ENCODE data around the gene ROCK2. TPM values are rescaled to one million over a fixed set of nuclear protein-coding genes. Genes with fewer than 3 reads are reported as not detected.

Gene ROCK2
- total RNA-seq, 1 experiment from 2014 or later, result 64.4 TPM

DNA sequence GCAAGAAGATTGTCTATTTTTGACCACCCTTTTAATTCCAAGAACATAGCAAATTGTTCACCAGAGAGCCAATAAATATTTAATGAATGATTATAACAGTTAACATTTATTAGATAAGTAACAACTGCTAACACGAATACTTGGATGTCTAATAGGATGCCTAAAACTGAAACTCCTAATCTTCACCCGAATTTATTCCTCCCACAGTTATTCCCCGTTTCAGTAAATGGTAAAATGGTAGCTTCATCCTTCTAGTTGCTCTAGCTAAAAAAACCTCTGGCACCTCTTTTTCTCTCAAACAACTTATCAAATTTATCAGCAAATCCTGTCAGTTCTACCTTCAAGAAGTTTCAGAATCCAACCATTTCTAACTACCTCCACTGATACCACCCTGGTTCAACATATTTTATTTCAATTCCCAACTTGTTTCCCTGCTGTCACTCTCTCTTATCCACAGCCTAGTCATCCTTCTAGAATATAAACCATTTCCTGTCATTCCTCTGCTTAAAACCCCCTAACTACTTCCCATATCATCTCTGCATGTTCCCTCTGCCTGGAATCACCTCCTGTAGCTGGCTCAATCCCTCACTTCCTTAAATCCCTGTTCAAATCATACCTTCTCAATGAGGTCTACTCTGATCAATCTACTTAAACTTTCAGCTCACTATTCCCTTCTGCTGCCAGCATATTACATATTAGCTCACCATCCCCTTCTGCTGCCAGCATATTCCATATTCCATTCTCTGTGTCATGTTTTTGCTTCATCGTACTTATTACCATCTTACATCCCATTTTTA is 93.8 kb downstream of the ROCK2 start:
- POLR2A ChIA-PET, result no interaction called here

GRCh38 chr2:11245322-11245721 is 99.1 kb downstream of the ROCK2 start:
- POLR2A ChIA-PET, result no interaction called here
- Mint-ChIP-seq H3K27ac (ENCODE audit: unreplicated experiment) (no peak overlapping the region), H3K9me3 (ENCODE audit: unreplicated experiment) (no peaks in the 10 kb centered on the region), H3K4me3 (ENCODE audit: unreplicated experiment) (no peak overlapping the region), H3K4me1 (ENCODE audit: low read depth, unreplicated experiment) (no peaks in the 10 kb centered on the region), H3K27me3 (ENCODE audit: insufficient read depth, unreplicated experiment) (no peaks in the 10 kb centered on the region), H3K36me3 (ENCODE audit: insufficient read depth, unreplicated experiment) (peaks cover 13% of the 10 kb centered on the region)
- Histone ChIP-seq H3K9me3 (no peaks in the 10 kb centered on the region), H3K27me3 (replicated peaks; ENCODE audit: control insufficient read depth, insufficient read depth, low read length) (no peaks in the 10 kb centered on the region), H3K36me3 (ENCODE audit: control insufficient read depth, insufficient read depth, low read length) (no peaks in the 10 kb centered on the region; the same call in none of the 2 replicates), H3K4me3 (ENCODE audit: low read depth, low read length) (no peak overlapping the region), H3K4me1 (peaks cover 5% of the 10 kb centered on the region; the same call in 1 of the 2 replicates)
- intact Hi-C loops (cut with micrococcal nuclease; ENCODE audit: unreplicated experiment), result loop anchor here (5.0 kb wide), 1 partner anchor 97 kb away; the partner anchor contains the start of gene ROCK2
- DNase-seq, result no peak
- no peak for TF ChIP-seq CTCF (IDR thresholded peaks at IDR 0.05; ENCODE audit: insufficient read depth in 1 of 2, low read depth in 1 of 2, low read length in 1 of 2, severe bottlenecking in 1 of 2, unreplicated experiment in 1 of 2)
- BruUV-seq (replicated peaks), result no TSS peak
- CTCF ChIA-PET, result no interaction called here

More for the DNA sequence above, 93.8 kb downstream of the ROCK2 start:
- no TSS peak for BruUV-seq (replicated peaks)
- H3K4me3 Mint-ChIP-seq (ENCODE audit: unreplicated experiment), result no peak overlapping the region
- no peaks in the 10 kb centered on the region for H3K27me3 ChIP-seq (replicated peaks; ENCODE audit: control insufficient read depth, insufficient read depth, low read length)
- no peak overlapping the region for H3K4me3 ChIP-seq (ENCODE audit: low read depth, low read length)
- no peak overlapping the region for H3K27ac Mint-ChIP-seq (ENCODE audit: unreplicated experiment)
- no peaks in the 10 kb centered on the region for H3K27me3 Mint-ChIP-seq (ENCODE audit: insufficient read depth, unreplicated experiment)
- TF ChIP-seq CTCF (IDR thresholded peaks at IDR 0.05; ENCODE audit: insufficient read depth in 1 of 2, low read depth in 1 of 2, low read length in 1 of 2, severe bottlenecking in 1 of 2, unreplicated experiment in 1 of 2), result no peak
- no peaks in the 10 kb centered on the region for H3K4me1 Mint-ChIP-seq (ENCODE audit: low read depth, unreplicated experiment)
- intact Hi-C loops (cut with micrococcal nuclease; ENCODE audit: unreplicated experiment), result no loop called here
- H3K9me3 Mint-ChIP-seq (ENCODE audit: unreplicated experiment), result no peaks in the 10 kb centered on the region
- no peaks in the 10 kb centered on the region for H3K36me3 ChIP-seq (ENCODE audit: control insufficient read depth, insufficient read depth, low read length)
- no peaks in the 10 kb centered on the region for H3K9me3 ChIP-seq
- peaks cover 8% of the 10 kb centered on the region for H3K4me1 ChIP-seq
- peaks cover 6% of the 10 kb centered on the region for H3K36me3 Mint-ChIP-seq (ENCODE audit: insufficient read depth, unreplicated experiment)
- no peak for DNase-seq
- CTCF ChIA-PET, result no interaction called here

DNA sequence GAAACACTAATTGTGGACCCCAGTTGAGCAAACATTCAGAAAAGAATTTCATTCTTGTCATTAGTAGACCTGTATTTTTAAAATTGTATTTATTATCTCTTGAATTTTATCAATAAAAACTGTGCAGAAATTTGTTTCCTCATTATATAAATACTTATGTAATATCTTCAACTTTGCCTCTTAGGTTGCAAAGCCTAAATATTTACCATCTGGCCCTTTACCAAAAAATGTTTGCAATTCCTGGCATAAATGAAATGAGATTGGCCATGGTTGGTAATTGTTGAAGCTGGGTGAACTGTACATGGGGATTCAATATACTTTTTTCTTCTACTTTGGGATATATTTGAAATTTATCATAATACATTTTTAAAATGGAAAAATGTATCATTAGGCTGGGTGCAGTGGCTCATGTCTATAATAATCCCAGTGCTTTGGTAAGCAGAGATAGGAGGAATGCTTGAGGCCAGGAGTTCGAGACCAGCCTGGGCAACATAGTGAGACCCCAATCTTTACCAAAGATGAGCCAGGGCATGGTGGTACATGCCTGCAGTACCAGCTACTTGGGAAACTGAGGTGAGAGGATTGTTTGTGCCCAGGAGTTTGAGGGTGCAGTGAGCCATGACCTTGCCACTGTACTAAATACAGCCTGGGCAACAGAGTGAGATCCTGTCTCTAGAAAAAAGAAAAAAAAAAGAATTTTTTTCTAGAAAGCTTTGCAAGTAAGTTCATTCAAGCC is 100.2 kb downstream of the ROCK2 start:
- BruUV-seq (replicated peaks), result no TSS peak
- Mint-ChIP-seq H3K27me3 (ENCODE audit: insufficient read depth, unreplicated experiment) (no peaks in the 10 kb centered on the region), H3K4me1 (ENCODE audit: low read depth, unreplicated experiment) (no peaks in the 10 kb centered on the region), H3K27ac (ENCODE audit: unreplicated experiment) (no peak overlapping the region), H3K36me3 (ENCODE audit: insufficient read depth, unreplicated experiment) (peaks cover 13% of the 10 kb centered on the region), H3K9me3 (ENCODE audit: unreplicated experiment) (no peaks in the 10 kb centered on the region), H3K4me3 (ENCODE audit: unreplicated experiment) (no peak overlapping the region)
- peaks cover 5% of the 10 kb centered on the region; the same call in 1 of the 2 replicates for H3K4me1 ChIP-seq
- H3K9me3 ChIP-seq, result no peaks in the 10 kb centered on the region
- POLR2A ChIA-PET, result interaction anchor here (0.6 kb wide), 1 partner anchor 221 kb away, joined by 5 read pairs; no protein-coding TSS in a partner anchor
- no peak for TF ChIP-seq CTCF (IDR thresholded peaks at IDR 0.05; ENCODE audit: insufficient read depth in 1 of 2, low read depth in 1 of 2, low read length in 1 of 2, severe bottlenecking in 1 of 2, unreplicated experiment in 1 of 2)
- no peaks in the 10 kb centered on the region; the same call in none of the 2 replicates for H3K36me3 ChIP-seq (ENCODE audit: control insufficient read depth, insufficient read depth, low read length)
- H3K27me3 ChIP-seq (replicated peaks; ENCODE audit: control insufficient read depth, insufficient read depth, low read length), result no peaks in the 10 kb centered on the region
- CTCF ChIA-PET, result no interaction called here
- no peak overlapping the region for H3K4me3 ChIP-seq (ENCODE audit: low read depth, low read length)
- no peak for DNase-seq
- intact Hi-C loops (cut with micrococcal nuclease; ENCODE audit: unreplicated experiment), result no loop called here
